GM12878 (cell line): ENCODE measurements around the gene HSPB7. TPM values are rescaled to one million over a fixed set of nuclear protein-coding genes. Genes with fewer than 3 reads are reported as not detected.

ENCODE experiments used
- ATAC-seq: fragments of 200-7000 bp; cut with Tn5 transposase; 3 replicates; pipeline ENCODE4 v1.9.1; 2020; ENCODE audit warnings: mild to moderate bottlenecking, moderate library complexity
- BruUV-seq: library from RNA; stranded (reverse); fragments of 400-500 nt; replicated peaks from 2 replicates; lab custom pipeline; 2021; lab: Mats Ljungman, UMichigan
- CTCF ChIA-PET: fragments of 300-600 bp; sonication (Branson Sonifier 250); formaldehyde crosslinking; extraction: SDS; loops from one replicate; lab custom pipeline; 2021; ENCODE audit warnings: inconsistent platforms; lab: Yijun Ruan, JAX
- POLR2A ChIA-PET: fragments of 350-600 bp; formaldehyde crosslinking; extraction: SDS; loops from one replicate; lab custom pipeline; 2021; ENCODE audit warnings: inconsistent platforms; lab: Charles Lee
- RAD21 ChIA-PET: fragments of 300-600 bp; sonication (Branson Sonifier 250); formaldehyde crosslinking; loops from one replicate; lab custom pipeline; 2023; ENCODE audit warnings: antibody characterized with exemption; ENCODE audit not compliant: unreplicated experiment; lab: Charles Lee
- SMC1A ChIA-PET: fragments of 300-600 bp; sonication (Branson Sonifier 250); formaldehyde crosslinking; loops from one replicate; lab custom pipeline; 2023; ENCODE audit not compliant: unreplicated experiment, uncharacterized antibody; lab: Charles Lee
- DNase-seq: peaks from one replicate; pipeline ENCODE4 v3.0.0-alpha.2; 2011; ENCODE audit warnings: low read depth, low spot score
- FAIRE-seq: peaks from 3 replicates; lab custom pipeline; 2011; peaks lifted over from hg19 to GRCh38; lab: Jason Lieb, UNC
- H2AFZ ChIP-seq: 2 replicates; pipeline ENCODE4 v1.6.0; 2011; ENCODE audit warnings: low read depth, low read length, control low read depth; ENCODE audit not compliant: control insufficient read depth
- H3K27ac ChIP-seq: 2 replicates; pipeline ENCODE4 v1.5.1; 2011; ENCODE audit warnings: control low read depth; ENCODE audit not compliant: control insufficient read depth, insufficient read depth
- H3K27me3 ChIP-seq, 2 experiments: replicated peaks in 1 of 2; 2 replicates each; pipeline versions ENCODE4 v1.6.0 to v1.6.1; 2011; ENCODE audit warnings: low read length in 1 of 2; ENCODE audit not compliant: control insufficient read depth in 2 of 2, insufficient read depth in 2 of 2
- H3K36me3 ChIP-seq, 2 experiments: 2 replicates each; pipeline ENCODE4 v1.5.1; 2011; ENCODE audit warnings: low read length in 1 of 2; ENCODE audit not compliant: control insufficient read depth in 2 of 2, insufficient read depth in 2 of 2
- H3K4me1 ChIP-seq: 2 replicates; pipeline ENCODE4 v1.6.1; 2011; ENCODE audit warnings: mild to moderate bottlenecking, low read length, moderate library complexity, mixed read lengths; ENCODE audit not compliant: control insufficient read depth, insufficient read depth
- H3K4me2 ChIP-seq: 2 replicates; pipeline ENCODE4 v1.6.0; 2011; ENCODE audit warnings: control low read depth; ENCODE audit not compliant: control insufficient read depth, insufficient read depth
- H3K4me3 ChIP-seq: fragments of 200-600 bp; sonication (generic); 2 replicates; pipeline ENCODE4 v1.5.1; 2016
- H3K79me2 ChIP-seq: 2 replicates; pipeline ENCODE4 v1.6.0; 2011; ENCODE audit warnings: low read length; ENCODE audit not compliant: control insufficient read depth, insufficient read depth
- H3K9ac ChIP-seq: 2 replicates; pipeline ENCODE4 v1.8.0; 2011; ENCODE audit warnings: low read length, control low read depth, mixed read lengths; ENCODE audit not compliant: control insufficient read depth, insufficient read depth
- H3K9me3 ChIP-seq: replicated peaks from 3 replicates; pipeline ENCODE4 v1.5.1; 2011; ENCODE audit warnings: mild to moderate bottlenecking, low read length; ENCODE audit not compliant: control insufficient read depth, insufficient read depth
- H4K20me1 ChIP-seq: 2 replicates; pipeline ENCODE4 v1.6.0; 2011; ENCODE audit not compliant: control insufficient read depth, insufficient read depth
- BMI1 ChIP-seq: fragments of 450-650 bp; IDR thresholded peaks from 2 replicates; pipeline ENCODE4 v1.6.1; 2016; ENCODE audit warnings: mild to moderate bottlenecking, moderate library complexity, borderline replicate concordance
- CBX3 ChIP-seq: fragments of 200-600 bp; sonication (generic); IDR thresholded peaks from 2 replicates; pipeline ENCODE4 v1.6.1; 2016; ENCODE audit warnings: low read depth, borderline replicate concordance
- LARP7 ChIP-seq: fragments of 450-650 bp; IDR thresholded peaks from 2 replicates; pipeline ENCODE4 v1.6.1; 2017; ENCODE audit warnings: mild to moderate bottlenecking
- RB1 ChIP-seq: fragments of 450-650 bp; formaldehyde crosslinking; IDR thresholded peaks from 2 replicates; pipeline ENCODE4 v1.6.1; 2017; ENCODE audit warnings: mild to moderate bottlenecking, borderline replicate concordance
- SMAD5 ChIP-seq: IDR thresholded peaks from 2 replicates; pipeline ENCODE4 v1.6.1; 2016; ENCODE audit warnings: antibody characterized with exemption, low read depth
- TARDBP ChIP-seq: IDR thresholded peaks from 2 replicates; pipeline ENCODE4 v1.6.1; 2016; ENCODE audit warnings: borderline replicate concordance
- TBL1XR1 ChIP-seq: IDR thresholded peaks from 2 replicates; pipeline ENCODE4 v1.6.1; 2012; ENCODE audit warnings: low read depth, low read length, improper control_type of control experiment
- TCF7 ChIP-seq: IDR thresholded peaks from 2 replicates; pipeline ENCODE4 v1.6.1; 2014; ENCODE audit warnings: antibody characterized with exemption, borderline replicate concordance
- ZNF217 ChIP-seq: fragments of 450-650 bp; IDR thresholded peaks from 2 replicates; pipeline ENCODE4 v1.6.1; 2017; ENCODE audit warnings: antibody characterized with exemption, mild to moderate bottlenecking
- WGBS: methylation state at CpG from one replicate; pipeline ENCODE4 v1.1.6; 2016; ENCODE audit warnings: low lambda C conversion rate; ENCODE audit not compliant: insufficient replicate concordance, insufficient coverage; ENCODE audit errors: missing lambda C conversion rate; 5-methylcytosine and 5-hydroxymethylcytosine counted together
- in situ Hi-C: fragments of 300-500 bp; cut with MboI; formaldehyde crosslinking; loops from 9 replicates; pipeline ENCODE4 v1.14.3; 2018; ENCODE audit warnings: mixed read lengths
- intact Hi-C: fragments of 100-400 bp; cut with micrococcal nuclease; formaldehyde crosslinking; loops from one replicate; pipeline ENCODE4 v1.14.2; 2022; ENCODE audit not compliant: unreplicated experiment
- polyA plus RNA-seq, 11 experiments: library from polyadenylated mRNA; depleted of rRNA in 4 of 11; unstranded in 6 of 11; stranded (reverse) in 5 of 11; fragments of >200 nt; fragmentation: Nextera tagmentation in 4 of 11; fragmentation: Illumina TruSeq in 1 of 11; extraction: Ambion mirVana in 4 of 11; extraction: Trizol in 1 of 11; gene quantifications; 1 replicate in 1 of 11; 2 replicates in 10 of 11; pipeline versions ENCODE4 v1.2.1 to v1.2.3, GENCODE V29; 2011 to 2016; ENCODE audit warnings: inconsistent platforms in 2 of 11, missing spikeins in 2 of 11, low read depth in 1 of 11
- total RNA-seq, 4 experiments: library from RNA; depleted of rRNA in 3 of 4; stranded (reverse); fragments of >200 nt in 3 of 4; fragmentation: Illumina TruSeq in 1 of 4; extraction: Trizol in 1 of 4; gene quantifications; 2 replicates each; pipeline versions ENCODE4 v1.2.1 to v1.2.3, GENCODE V29; 2013 to 2021
- TF ChIP-seq, protein P1 (sequence below): fragments of 450-650 bp; IDR thresholded peaks from 2 replicates; pipeline ENCODE4 v1.6.1; 2017; ENCODE audit warnings: antibody characterized with exemption, mild to moderate bottlenecking, moderate library complexity
- TF ChIP-seq, protein P2 (sequence below): fragments of 450-650 bp; IDR thresholded peaks from 2 replicates; pipeline ENCODE4 v1.6.1; 2018; ENCODE audit warnings: mild to moderate bottlenecking, low read depth, moderate library complexity; ENCODE audit not compliant: partially characterized antibody
- TF ChIP-seq, protein P3 (sequence below): IDR thresholded peaks from 2 replicates; pipeline ENCODE4 v1.6.1; 2012; ENCODE audit warnings: improper control_type of control experiment, low read depth, low read length; ENCODE audit not compliant: insufficient replicate concordance

HSPB7 gene
- total and polyA plus RNA-seq, 10 of the 15 experiments (the other 5 are each of a cell fraction or from before 2014, with no cell fraction given): 0.34 TPM; not detected in 9

DNA sequence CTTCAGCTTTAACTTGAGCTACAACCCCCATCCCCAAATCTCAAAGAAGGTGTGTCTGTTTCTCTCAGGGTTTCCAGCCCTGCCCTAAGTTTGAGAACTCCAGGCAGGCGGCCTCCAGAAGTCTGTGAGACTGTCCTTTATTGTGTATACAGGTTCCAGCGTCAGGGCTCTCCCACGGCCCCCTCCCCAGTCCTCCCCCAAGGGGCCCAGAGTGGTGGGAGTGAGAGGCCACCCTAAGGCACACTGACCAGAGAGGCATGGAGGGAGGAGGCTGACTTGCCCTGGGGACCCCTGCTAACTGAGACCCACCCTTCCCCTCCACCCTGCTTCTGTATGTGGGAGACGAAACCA, 4.0 kb downstream of the HSPB7 start:
- ATAC-seq (no peak), FAIRE-seq (no peak), DNase-seq (no peak)
- intact Hi-C loops (no loop called here), in situ Hi-C loops (no loop called here)
- WGBS: 16% methylated on average over 4 of the region's 4 CpGs
- no peaks in the 10 kb centered on the region for H3K36me3 ChIP-seq
- CTCF ChIA-PET: interaction anchor here (0.6 to 1.9 kb wide), 5 partner anchors 8 to 199 kb away, joined by 3 to 5 read pairs (median 4); partner anchors contain the start of gene CLCNKA
- no peak overlapping the region for H3K4me3 ChIP-seq
- peaks cover 33% of the 10 kb centered on the region for H3K4me1 ChIP-seq
- POLR2A ChIA-PET: interaction anchor here (0.5 to 1.6 kb wide), 3 partner anchors 10 to 262 kb away, joined by 3 to 4 read pairs (median 3); no protein-coding TSS in a partner anchor
- BruUV-seq: no TSS peak
- SMC1A ChIA-PET: interaction anchor here (1.6 kb wide), 1 partner anchor 39 kb away, joined by 6 read pairs; no protein-coding TSS in a partner anchor
- RAD21 ChIA-PET: interaction anchor here (0.8 to 1.4 kb wide), 3 partner anchors 12 to 39 kb away, joined by 3 to 5 read pairs (median 3); partner anchors contain the start of gene ZBTB17
- no peak overlapping the region for H3K9ac ChIP-seq
- H3K27me3 ChIP-seq: no peaks in the 10 kb centered on the region
- no peaks in the 10 kb centered on the region for H3K9me3 ChIP-seq
- H3K27ac ChIP-seq: no peak overlapping the region
- peak overlapping the region; percentile 35; the same call in 1 of the 2 replicates for H3K4me2 ChIP-seq
- no peak overlapping the region for H2AFZ ChIP-seq
- H3K79me2 ChIP-seq: no peaks in the 10 kb centered on the region
- no peaks in the 10 kb centered on the region for H4K20me1 ChIP-seq
- TF ChIP-seq CBX3: no peak
- TF ChIP-seq, protein P1, sequence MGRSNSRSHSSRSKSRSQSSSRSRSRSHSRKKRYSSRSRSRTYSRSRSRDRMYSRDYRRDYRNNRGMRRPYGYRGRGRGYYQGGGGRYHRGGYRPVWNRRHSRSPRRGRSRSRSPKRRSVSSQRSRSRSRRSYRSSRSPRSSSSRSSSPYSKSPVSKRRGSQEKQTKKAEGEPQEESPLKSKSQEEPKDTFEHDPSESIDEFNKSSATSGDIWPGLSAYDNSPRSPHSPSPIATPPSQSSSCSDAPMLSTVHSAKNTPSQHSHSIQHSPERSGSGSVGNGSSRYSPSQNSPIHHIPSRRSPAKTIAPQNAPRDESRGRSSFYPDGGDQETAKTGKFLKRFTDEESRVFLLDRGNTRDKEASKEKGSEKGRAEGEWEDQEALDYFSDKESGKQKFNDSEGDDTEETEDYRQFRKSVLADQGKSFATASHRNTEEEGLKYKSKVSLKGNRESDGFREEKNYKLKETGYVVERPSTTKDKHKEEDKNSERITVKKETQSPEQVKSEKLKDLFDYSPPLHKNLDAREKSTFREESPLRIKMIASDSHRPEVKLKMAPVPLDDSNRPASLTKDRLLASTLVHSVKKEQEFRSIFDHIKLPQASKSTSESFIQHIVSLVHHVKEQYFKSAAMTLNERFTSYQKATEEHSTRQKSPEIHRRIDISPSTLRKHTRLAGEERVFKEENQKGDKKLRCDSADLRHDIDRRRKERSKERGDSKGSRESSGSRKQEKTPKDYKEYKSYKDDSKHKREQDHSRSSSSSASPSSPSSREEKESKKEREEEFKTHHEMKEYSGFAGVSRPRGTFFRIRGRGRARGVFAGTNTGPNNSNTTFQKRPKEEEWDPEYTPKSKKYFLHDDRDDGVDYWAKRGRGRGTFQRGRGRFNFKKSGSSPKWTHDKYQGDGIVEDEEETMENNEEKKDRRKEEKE: no peak
- no peak for TF ChIP-seq SMAD5
- TF ChIP-seq RB1: no peak
- no peak for TF ChIP-seq TCF7
- TF ChIP-seq TARDBP: no peak
- TF ChIP-seq, protein P2, sequence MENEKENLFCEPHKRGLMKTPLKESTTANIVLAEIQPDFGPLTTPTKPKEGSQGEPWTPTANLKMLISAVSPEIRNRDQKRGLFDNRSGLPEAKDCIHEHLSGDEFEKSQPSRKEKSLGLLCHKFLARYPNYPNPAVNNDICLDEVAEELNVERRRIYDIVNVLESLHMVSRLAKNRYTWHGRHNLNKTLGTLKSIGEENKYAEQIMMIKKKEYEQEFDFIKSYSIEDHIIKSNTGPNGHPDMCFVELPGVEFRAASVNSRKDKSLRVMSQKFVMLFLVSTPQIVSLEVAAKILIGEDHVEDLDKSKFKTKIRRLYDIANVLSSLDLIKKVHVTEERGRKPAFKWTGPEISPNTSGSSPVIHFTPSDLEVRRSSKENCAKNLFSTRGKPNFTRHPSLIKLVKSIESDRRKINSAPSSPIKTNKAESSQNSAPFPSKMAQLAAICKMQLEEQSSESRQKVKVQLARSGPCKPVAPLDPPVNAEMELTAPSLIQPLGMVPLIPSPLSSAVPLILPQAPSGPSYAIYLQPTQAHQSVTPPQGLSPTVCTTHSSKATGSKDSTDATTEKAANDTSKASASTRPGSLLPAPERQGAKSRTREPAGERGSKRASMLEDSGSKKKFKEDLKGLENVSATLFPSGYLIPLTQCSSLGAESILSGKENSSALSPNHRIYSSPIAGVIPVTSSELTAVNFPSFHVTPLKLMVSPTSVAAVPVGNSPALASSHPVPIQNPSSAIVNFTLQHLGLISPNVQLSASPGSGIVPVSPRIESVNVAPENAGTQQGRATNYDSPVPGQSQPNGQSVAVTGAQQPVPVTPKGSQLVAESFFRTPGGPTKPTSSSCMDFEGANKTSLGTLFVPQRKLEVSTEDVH: no peak
- no peak for TF ChIP-seq LARP7
- no peak for TF ChIP-seq TBL1XR1
- no peak for TF ChIP-seq ZNF217
- no peak for TF ChIP-seq BMI1
- TF ChIP-seq, protein P3, sequence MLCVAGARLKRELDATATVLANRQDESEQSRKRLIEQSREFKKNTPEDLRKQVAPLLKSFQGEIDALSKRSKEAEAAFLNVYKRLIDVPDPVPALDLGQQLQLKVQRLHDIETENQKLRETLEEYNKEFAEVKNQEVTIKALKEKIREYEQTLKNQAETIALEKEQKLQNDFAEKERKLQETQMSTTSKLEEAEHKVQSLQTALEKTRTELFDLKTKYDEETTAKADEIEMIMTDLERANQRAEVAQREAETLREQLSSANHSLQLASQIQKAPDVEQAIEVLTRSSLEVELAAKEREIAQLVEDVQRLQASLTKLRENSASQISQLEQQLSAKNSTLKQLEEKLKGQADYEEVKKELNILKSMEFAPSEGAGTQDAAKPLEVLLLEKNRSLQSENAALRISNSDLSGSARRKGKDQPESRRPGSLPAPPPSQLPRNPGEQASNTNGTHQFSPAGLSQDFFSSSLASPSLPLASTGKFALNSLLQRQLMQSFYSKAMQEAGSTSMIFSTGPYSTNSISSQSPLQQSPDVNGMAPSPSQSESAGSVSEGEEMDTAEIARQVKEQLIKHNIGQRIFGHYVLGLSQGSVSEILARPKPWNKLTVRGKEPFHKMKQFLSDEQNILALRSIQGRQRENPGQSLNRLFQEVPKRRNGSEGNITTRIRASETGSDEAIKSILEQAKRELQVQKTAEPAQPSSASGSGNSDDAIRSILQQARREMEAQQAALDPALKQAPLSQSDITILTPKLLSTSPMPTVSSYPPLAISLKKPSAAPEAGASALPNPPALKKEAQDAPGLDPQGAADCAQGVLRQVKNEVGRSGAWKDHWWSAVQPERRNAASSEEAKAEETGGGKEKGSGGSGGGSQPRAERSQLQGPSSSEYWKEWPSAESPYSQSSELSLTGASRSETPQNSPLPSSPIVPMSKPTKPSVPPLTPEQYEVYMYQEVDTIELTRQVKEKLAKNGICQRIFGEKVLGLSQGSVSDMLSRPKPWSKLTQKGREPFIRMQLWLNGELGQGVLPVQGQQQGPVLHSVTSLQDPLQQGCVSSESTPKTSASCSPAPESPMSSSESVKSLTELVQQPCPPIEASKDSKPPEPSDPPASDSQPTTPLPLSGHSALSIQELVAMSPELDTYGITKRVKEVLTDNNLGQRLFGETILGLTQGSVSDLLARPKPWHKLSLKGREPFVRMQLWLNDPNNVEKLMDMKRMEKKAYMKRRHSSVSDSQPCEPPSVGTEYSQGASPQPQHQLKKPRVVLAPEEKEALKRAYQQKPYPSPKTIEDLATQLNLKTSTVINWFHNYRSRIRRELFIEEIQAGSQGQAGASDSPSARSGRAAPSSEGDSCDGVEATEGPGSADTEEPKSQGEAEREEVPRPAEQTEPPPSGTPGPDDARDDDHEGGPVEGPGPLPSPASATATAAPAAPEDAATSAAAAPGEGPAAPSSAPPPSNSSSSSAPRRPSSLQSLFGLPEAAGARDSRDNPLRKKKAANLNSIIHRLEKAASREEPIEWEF: no peak
